ENCODE results near the gene IGLL1.
"Not testable (repeated sequence)": the region's sequence is repeated elsewhere in the genome, so short reads cannot be mapped to it uniquely, and the experiment has no call there.

IGLL1 gene

GRCh38 chr22:23591846-23592245 lies 11.8 kb upstream of the IGLL1 start:
- in situ Hi-C loops (cut with MboI; ENCODE audit: low sequenced_read_pairs) = no loop called here

- in situ Hi-C loops (cut with MboI; ENCODE audit: low sequenced_read_pairs) = no loop called here
Observed at GRCh38 chr22:23591201-23591791, 11.2 kb upstream of the IGLL1 start.

- in situ Hi-C loops (cut with MboI; ENCODE audit: low sequenced_read_pairs) = no loop called here
Observed at GRCh38 chr22:23583836-23584235, 3.7 kb upstream of the IGLL1 start.

GRCh38 chr22:23583153-23583552 lies 3.1 kb upstream of the IGLL1 start:
- in situ Hi-C loops (cut with MboI; ENCODE audit: low sequenced_read_pairs) = no loop called here

GRCh38 chr22:23581260-23581650 lies 1.2 kb upstream of the IGLL1 start:
- in situ Hi-C loops (cut with MboI; ENCODE audit: low sequenced_read_pairs) = no loop called here

GRCh38 chr22:23580576-23581259 lies 628 bp upstream of the IGLL1 start:
- in situ Hi-C loops (cut with MboI; ENCODE audit: low sequenced_read_pairs) = no loop called here

GRCh38 chr22:23579280-23579679 lies 810 bp downstream of the IGLL1 start:
- in situ Hi-C loops (cut with MboI; ENCODE audit: low sequenced_read_pairs) = no loop called here

GRCh38 chr22:23578306-23578705 lies 1.8 kb downstream of the IGLL1 start:
- in situ Hi-C loops (cut with MboI; ENCODE audit: low sequenced_read_pairs) = no loop called here

GRCh38 chr22:23576681-23577080 lies 3.4 kb downstream of the IGLL1 start:
- in situ Hi-C loops (cut with MboI; ENCODE audit: low sequenced_read_pairs) = no loop called here

- in situ Hi-C loops (cut with MboI; ENCODE audit: low sequenced_read_pairs) = no loop called here
Observed at GRCh38 chr22:23575601-23576000, 4.5 kb downstream of the IGLL1 start.

- in situ Hi-C loops (cut with MboI; ENCODE audit: low sequenced_read_pairs) = no loop called here
Observed at GRCh38 chr22:23574877-23575276, 5.2 kb downstream of the IGLL1 start.

GRCh38 chr22:23574371-23574811 lies 5.7 kb downstream of the IGLL1 start:
- in situ Hi-C loops (cut with MboI; ENCODE audit: low sequenced_read_pairs) = no loop called here

GRCh38 chr22:23573701-23574235 lies 6.3 kb downstream of the IGLL1 start:
- in situ Hi-C loops (cut with MboI; ENCODE audit: low sequenced_read_pairs) = not testable (repeated sequence)

GRCh38 chr22:23573106-23573505 lies 7.0 kb downstream of the IGLL1 start:
- in situ Hi-C loops (cut with MboI; ENCODE audit: low sequenced_read_pairs) = not testable (repeated sequence)

- in situ Hi-C loops (cut with MboI; ENCODE audit: low sequenced_read_pairs) = no loop called here
Observed at GRCh38 chr22:23571486-23571885, 8.6 kb downstream of the IGLL1 start.

GRCh38 chr22:23570681-23571080 lies 9.4 kb downstream of the IGLL1 start:
- in situ Hi-C loops (cut with MboI; ENCODE audit: low sequenced_read_pairs) = no loop called here

- in situ Hi-C loops (cut with MboI; ENCODE audit: low sequenced_read_pairs) = no loop called here
Observed at GRCh38 chr22:23569716-23570115, 10.4 kb downstream of the IGLL1 start.

- in situ Hi-C loops (cut with MboI; ENCODE audit: low sequenced_read_pairs) = no loop called here
Observed at GRCh38 chr22:23569291-23569690, 10.8 kb downstream of the IGLL1 start.

GRCh38 chr22:23566705-23567475 lies 13.2 kb downstream of the IGLL1 start:
- in situ Hi-C loops (cut with MboI; ENCODE audit: low sequenced_read_pairs) = no loop called here

- in situ Hi-C loops (cut with MboI; ENCODE audit: low sequenced_read_pairs) = no loop called here
Observed at GRCh38 chr22:23565915-23566704, 14.0 kb downstream of the IGLL1 start.

All from HL-60/S4 (cell line).